HCT116 (cell line): ENCODE results near the gene PAX8. TPM values are rescaled to one million over a fixed set of nuclear protein-coding genes. Genes with fewer than 3 reads are reported as not detected.
A peak's percentile ranks its signal among the peaks of the same experiment; 100 is the strongest.

Experiments
- ATAC-seq: fragments of 200-7000 bp; cut with Tn5 transposase; 2 replicates; pipeline ENCODE4 v1.9.1; 2020; ENCODE audit warnings: mild to moderate bottlenecking, moderate library complexity
- BruUV-seq: library from RNA; stranded (reverse); fragments of 400-500 nt; replicated peaks from 2 replicates; lab custom pipeline; 2021; lab: Mats Ljungman, UMichigan
- CTCF ChIA-PET: fragments of 300-600 bp; sonication (Branson Sonifier 250); formaldehyde crosslinking; loops from one replicate; lab custom pipeline; 2021; ENCODE audit warnings: antibody characterized with exemption; lab: Charles Lee
- POLR2A ChIA-PET: fragments of 300-600, 350-600 bp; sonication (Branson Sonifier 250); formaldehyde crosslinking; loops from one replicate; lab custom pipeline; 2021; ENCODE audit warnings: antibody characterized with exemption; lab: Charles Lee
- RAD21 ChIA-PET, 2 experiments: fragments of 300-600 bp; sonication (Branson Sonifier 250); formaldehyde crosslinking; loops; one replicate each; lab custom pipeline; 2023; ENCODE audit warnings: low total read pairs in 2 of 2; ENCODE audit not compliant: uncharacterized antibody in 2 of 2, unreplicated experiment in 2 of 2, low non-redundant PET in 1 of 2; lab: Charles Lee
- DNase-seq: peaks from one replicate; pipeline ENCODE4 v3.0.0-alpha.2; 2010; ENCODE audit warnings: low read depth, low spot score
- H2AFZ ChIP-seq: fragments of 200-600 bp; shearing (Covaris generic), sonication (generic); 2 replicates; pipeline ENCODE4 v1.6.1; 2017; ENCODE audit warnings: low read depth, mixed run types, mixed read lengths, antibody characterized with exemption, low read length; ENCODE audit not compliant: poor library complexity, severe bottlenecking
- H3K27ac ChIP-seq: 2 replicates; pipeline ENCODE4 v1.5.1; 2012; ENCODE audit warnings: low read depth, low read length
- H3K27me3 ChIP-seq: fragments of 200-600 bp; sonication (generic); 2 replicates; pipeline ENCODE4 v1.6.1; 2016; ENCODE audit warnings: mixed run types, low read length, mixed read lengths; ENCODE audit not compliant: insufficient read depth
- H3K36me3 ChIP-seq, 2 experiments: fragments of 200-500 bp in 1 of 2; fragments of 200-600 bp in 1 of 2; sonication (Bioruptor generic) in 1 of 2; sonication (generic) in 1 of 2; 2 replicates each; pipeline versions ENCODE4 v1.5.1 to v1.6.1; 2014 to 2016; ENCODE audit warnings: low read length in 2 of 2, inconsistent platforms in 1 of 2, mixed read lengths in 1 of 2, mixed run types in 1 of 2; ENCODE audit not compliant: insufficient read depth in 2 of 2, control insufficient read depth in 1 of 2
- H3K4me1 ChIP-seq, 2 experiments: fragments of 200-600 bp in 1 of 2; sonication (generic) in 1 of 2; 2 replicates each; pipeline versions ENCODE4 v1.5.1 to v1.6.1; 2012 to 2017; ENCODE audit warnings: low read length in 2 of 2, inconsistent platforms in 1 of 2, mild to moderate bottlenecking in 1 of 2, mixed read lengths in 1 of 2, mixed run types in 1 of 2, moderate library complexity in 1 of 2; ENCODE audit not compliant: insufficient read depth in 2 of 2, control insufficient read depth in 1 of 2
- H3K4me2 ChIP-seq: fragments of 200-600 bp; sonication (generic); 2 replicates; pipeline ENCODE4 v1.6.1; 2017; ENCODE audit warnings: mixed run types, low read length, mixed read lengths
- H3K4me3 ChIP-seq, 2 experiments: fragments of 200-600 bp in 1 of 2; sonication (generic) in 1 of 2; replicated peaks in 1 of 2; 2 replicates each; pipeline ENCODE4 v1.5.1; 2011 to 2016; ENCODE audit warnings: low read length in 2 of 2, control low read depth in 1 of 2, low read depth in 1 of 2, mild to moderate bottlenecking in 1 of 2, mixed read lengths in 1 of 2, mixed run types in 1 of 2
- H3K79me2 ChIP-seq: fragments of 200-600 bp; sonication (generic); 2 replicates; pipeline ENCODE4 v1.6.1; 2017; ENCODE audit warnings: mild to moderate bottlenecking, mixed run types, low read length, moderate library complexity, mixed read lengths; ENCODE audit not compliant: insufficient read depth
- H3K9ac ChIP-seq: fragments of 200-600 bp; sonication (generic); 2 replicates; pipeline ENCODE4 v1.6.1; 2016; ENCODE audit warnings: low read length, mixed read lengths
- H3K9me2 ChIP-seq: fragments of 200-600 bp; sonication (generic), shearing (Covaris generic); 2 replicates; pipeline ENCODE4 v1.6.1; 2017; ENCODE audit warnings: mixed run types, mild to moderate bottlenecking, moderate library complexity; ENCODE audit not compliant: insufficient read depth
- H3K9me3 ChIP-seq, 2 experiments: fragments of 200-500 bp in 1 of 2; fragments of 200-600 bp in 1 of 2; sonication (Bioruptor generic) in 1 of 2; sonication (generic) in 1 of 2; 2 replicates each; pipeline ENCODE4 v1.6.1; 2014 to 2017; ENCODE audit warnings: low read length in 2 of 2, mixed read lengths in 2 of 2, inconsistent platforms in 1 of 2, low read depth in 1 of 2, mild to moderate bottlenecking in 1 of 2, mixed run types in 1 of 2, moderate library complexity in 1 of 2; ENCODE audit not compliant: control insufficient read depth in 1 of 2, insufficient read depth in 1 of 2
- H4K20me1 ChIP-seq: fragments of 200-600 bp; sonication (generic), shearing (Covaris generic); 2 replicates; pipeline ENCODE4 v1.6.1; 2017; ENCODE audit warnings: mixed run types, mild to moderate bottlenecking, moderate library complexity; ENCODE audit not compliant: insufficient read depth
- CBX3 ChIP-seq: IDR thresholded peaks from 2 replicates; pipeline ENCODE4 v1.6.1; 2012; ENCODE audit warnings: low read depth
- CEBPB ChIP-seq: IDR thresholded peaks from 2 replicates; pipeline ENCODE4 v1.6.1; 2012; ENCODE audit warnings: low read depth
- EGR1 ChIP-seq: IDR thresholded peaks from 2 replicates; pipeline ENCODE4 v1.6.1; 2012; ENCODE audit warnings: low read depth
- ELF1 ChIP-seq: IDR thresholded peaks from 2 replicates; pipeline ENCODE4 v1.6.1; 2012; ENCODE audit warnings: low read depth, borderline replicate concordance
- POLR2A ChIP-seq: IDR thresholded peaks from 2 replicates; pipeline ENCODE4 v1.7.0; 2011; ENCODE audit warnings: borderline replicate concordance; ENCODE audit not compliant: insufficient read depth, insufficient read length; ENCODE audit errors: extremely low read depth
- POLR2AphosphoS5 ChIP-seq: IDR thresholded peaks from 2 replicates; pipeline ENCODE4 v1.6.1; 2011; ENCODE audit warnings: mild to moderate bottlenecking, low read depth, low read length, moderate library complexity
- RAD21 ChIP-seq: IDR thresholded peaks from 2 replicates; pipeline ENCODE4 v1.6.1; 2012; ENCODE audit warnings: low read depth, mild to moderate bottlenecking
- SIN3A ChIP-seq: IDR thresholded peaks from 2 replicates; pipeline ENCODE4 v1.6.1; 2012; ENCODE audit warnings: low read depth
- SRF ChIP-seq: IDR thresholded peaks from 2 replicates; pipeline ENCODE4 v1.6.1; 2012; ENCODE audit warnings: low read depth
- TCF7L2 ChIP-seq: IDR thresholded peaks from 2 replicates; pipeline ENCODE4 v1.7.0; 2011; ENCODE audit warnings: borderline replicate concordance, inconsistent platforms; ENCODE audit not compliant: insufficient read depth, insufficient read length; ENCODE audit errors: extremely low read depth
- intact Hi-C: fragments of 100-400 bp; cut with micrococcal nuclease; formaldehyde crosslinking; loops from 2 replicates; pipeline ENCODE4 v1.10.0; 2022
- total RNA-seq: library from RNA; stranded (reverse); gene quantifications from one replicate; pipeline ENCODE4 v1.2.1, GENCODE V29; 2021; ENCODE audit not compliant: unreplicated experiment
- TF ChIP-seq, protein P1 (sequence below): IDR thresholded peaks from 2 replicates; pipeline ENCODE4 v1.6.1; 2012
- TF ChIP-seq, protein P2 (sequence below): IDR thresholded peaks from 2 replicates; pipeline ENCODE4 v1.6.1; 2012; ENCODE audit warnings: low read depth
- TF ChIP-seq, protein P3 (sequence below), 3 experiments: fragments of 200-600 bp in 1 of 3; sonication (generic) in 1 of 3; IDR thresholded peaks in 2 of 3; conservative IDR thresholded peaks in 1 of 3; 2 replicates each; pipeline ENCODE4 v1.5.1; 2012 to 2017; ENCODE audit warnings: low read depth in 2 of 3, low read length in 2 of 3, antibody characterized with exemption in 1 of 3, borderline replicate concordance in 1 of 3, control low read depth in 1 of 3, mild to moderate bottlenecking in 1 of 3, mixed read lengths in 1 of 3, mixed run types in 1 of 3, moderate library complexity in 1 of 3; ENCODE audit not compliant: insufficient read depth in 1 of 3

Gene PAX8
- total RNA-seq, 1 experiment from 2014 or later, result 4.4 TPM

DNA sequence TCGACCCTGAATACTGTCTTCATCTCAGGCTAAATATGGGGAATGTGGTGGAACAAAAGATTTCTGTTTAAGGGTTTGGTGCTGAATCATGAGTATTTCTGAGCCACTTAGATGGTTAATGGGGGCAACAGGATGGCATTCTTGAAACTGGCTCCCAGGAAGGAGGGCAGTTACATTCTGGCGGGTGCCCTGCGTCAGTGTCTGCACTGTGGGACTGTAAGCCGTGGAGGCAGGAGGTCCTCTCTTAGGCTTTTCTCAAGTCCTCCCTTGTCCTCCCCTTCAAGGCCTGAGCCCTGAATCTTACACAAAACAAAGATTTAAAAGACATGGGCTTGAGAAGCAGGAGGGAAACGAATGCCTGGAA lies 59.2 kb downstream of the PAX8 start:
- Histone ChIP-seq H3K4me1 (peaks cover 31 to 37% of the 10 kb centered on the region in 2 experiments), H3K9me3 (no peaks in the 10 kb centered on the region), H3K9me2 (peaks cover 4% of the 10 kb centered on the region; the same call in 1 of the 2 replicates), H3K4me3 (peak overlapping the region; percentile 15 to 33; a peak in 2 of 4 replicates), H3K36me3 (no peaks in the 10 kb centered on the region), H3K27ac (peak overlapping the region; percentile 44), H2AFZ (no peak overlapping the region), H4K20me1 (no peaks in the 10 kb centered on the region), H3K79me2 (no peaks in the 10 kb centered on the region), H3K4me2 (peak overlapping the region; percentile 64), H3K9ac (peak overlapping the region; percentile 48), H3K27me3 (no peaks in the 10 kb centered on the region)
- ATAC-seq (peak; percentile 28), DNase-seq (no peak)
- intact Hi-C loops, result no loop called here
- BruUV-seq, result TSS peak; percentile 45
- no peak for TF ChIP-seq CBX3
- TF ChIP-seq POLR2AphosphoS5, result no peak
- TF ChIP-seq TCF7L2, result no peak
- TF ChIP-seq ELF1, result no peak
- no peak for TF ChIP-seq CEBPB
- TF ChIP-seq SRF, result no peak
- TF ChIP-seq, protein P1, sequence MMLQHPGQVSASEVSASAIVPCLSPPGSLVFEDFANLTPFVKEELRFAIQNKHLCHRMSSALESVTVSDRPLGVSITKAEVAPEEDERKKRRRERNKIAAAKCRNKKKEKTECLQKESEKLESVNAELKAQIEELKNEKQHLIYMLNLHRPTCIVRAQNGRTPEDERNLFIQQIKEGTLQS, result no peak
- ChIA-PET POLR2A (interaction anchor here (0.7 to 2.3 kb wide), 5 partner anchors 8 to 21 kb away, joined by 3 to 22 read pairs (median 3); no protein-coding TSS in a partner anchor), RAD21 (no interaction called here), CTCF (interaction anchor here (1.0 to 1.4 kb wide), 3 partner anchors 15 to 21 kb away, joined by 3 read pairs; no protein-coding TSS in a partner anchor)

DNA sequence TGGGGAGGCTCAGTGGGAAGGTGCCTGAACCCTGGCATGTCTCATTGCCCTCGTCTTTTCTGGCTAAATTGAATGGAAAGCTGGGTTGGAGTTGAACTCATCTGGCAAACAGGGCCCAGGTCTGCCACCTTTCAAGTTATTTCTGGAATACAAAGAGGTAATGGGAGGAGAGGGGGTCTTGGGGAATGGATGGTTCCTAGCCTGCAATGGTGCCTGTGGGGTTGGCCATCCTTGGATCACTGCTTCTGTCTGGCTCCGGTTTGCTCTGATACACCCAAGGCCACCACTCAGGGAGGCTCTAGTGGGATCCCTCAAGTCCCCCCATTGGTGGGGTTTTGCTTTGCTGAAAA lies 59.7 kb downstream of the PAX8 start:
- H3K4me2 ChIP-seq, result peak overlapping the region; percentile 64
- peaks cover 31 to 37% of the 10 kb centered on the region in 2 experiments for H3K4me1 ChIP-seq
- no peaks in the 10 kb centered on the region for H4K20me1 ChIP-seq
- TF ChIP-seq, protein P2, sequence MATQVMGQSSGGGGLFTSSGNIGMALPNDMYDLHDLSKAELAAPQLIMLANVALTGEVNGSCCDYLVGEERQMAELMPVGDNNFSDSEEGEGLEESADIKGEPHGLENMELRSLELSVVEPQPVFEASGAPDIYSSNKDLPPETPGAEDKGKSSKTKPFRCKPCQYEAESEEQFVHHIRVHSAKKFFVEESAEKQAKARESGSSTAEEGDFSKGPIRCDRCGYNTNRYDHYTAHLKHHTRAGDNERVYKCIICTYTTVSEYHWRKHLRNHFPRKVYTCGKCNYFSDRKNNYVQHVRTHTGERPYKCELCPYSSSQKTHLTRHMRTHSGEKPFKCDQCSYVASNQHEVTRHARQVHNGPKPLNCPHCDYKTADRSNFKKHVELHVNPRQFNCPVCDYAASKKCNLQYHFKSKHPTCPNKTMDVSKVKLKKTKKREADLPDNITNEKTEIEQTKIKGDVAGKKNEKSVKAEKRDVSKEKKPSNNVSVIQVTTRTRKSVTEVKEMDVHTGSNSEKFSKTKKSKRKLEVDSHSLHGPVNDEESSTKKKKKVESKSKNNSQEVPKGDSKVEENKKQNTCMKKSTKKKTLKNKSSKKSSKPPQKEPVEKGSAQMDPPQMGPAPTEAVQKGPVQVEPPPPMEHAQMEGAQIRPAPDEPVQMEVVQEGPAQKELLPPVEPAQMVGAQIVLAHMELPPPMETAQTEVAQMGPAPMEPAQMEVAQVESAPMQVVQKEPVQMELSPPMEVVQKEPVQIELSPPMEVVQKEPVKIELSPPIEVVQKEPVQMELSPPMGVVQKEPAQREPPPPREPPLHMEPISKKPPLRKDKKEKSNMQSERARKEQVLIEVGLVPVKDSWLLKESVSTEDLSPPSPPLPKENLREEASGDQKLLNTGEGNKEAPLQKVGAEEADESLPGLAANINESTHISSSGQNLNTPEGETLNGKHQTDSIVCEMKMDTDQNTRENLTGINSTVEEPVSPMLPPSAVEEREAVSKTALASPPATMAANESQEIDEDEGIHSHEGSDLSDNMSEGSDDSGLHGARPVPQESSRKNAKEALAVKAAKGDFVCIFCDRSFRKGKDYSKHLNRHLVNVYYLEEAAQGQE, result no peak
- TF ChIP-seq, protein P3, sequence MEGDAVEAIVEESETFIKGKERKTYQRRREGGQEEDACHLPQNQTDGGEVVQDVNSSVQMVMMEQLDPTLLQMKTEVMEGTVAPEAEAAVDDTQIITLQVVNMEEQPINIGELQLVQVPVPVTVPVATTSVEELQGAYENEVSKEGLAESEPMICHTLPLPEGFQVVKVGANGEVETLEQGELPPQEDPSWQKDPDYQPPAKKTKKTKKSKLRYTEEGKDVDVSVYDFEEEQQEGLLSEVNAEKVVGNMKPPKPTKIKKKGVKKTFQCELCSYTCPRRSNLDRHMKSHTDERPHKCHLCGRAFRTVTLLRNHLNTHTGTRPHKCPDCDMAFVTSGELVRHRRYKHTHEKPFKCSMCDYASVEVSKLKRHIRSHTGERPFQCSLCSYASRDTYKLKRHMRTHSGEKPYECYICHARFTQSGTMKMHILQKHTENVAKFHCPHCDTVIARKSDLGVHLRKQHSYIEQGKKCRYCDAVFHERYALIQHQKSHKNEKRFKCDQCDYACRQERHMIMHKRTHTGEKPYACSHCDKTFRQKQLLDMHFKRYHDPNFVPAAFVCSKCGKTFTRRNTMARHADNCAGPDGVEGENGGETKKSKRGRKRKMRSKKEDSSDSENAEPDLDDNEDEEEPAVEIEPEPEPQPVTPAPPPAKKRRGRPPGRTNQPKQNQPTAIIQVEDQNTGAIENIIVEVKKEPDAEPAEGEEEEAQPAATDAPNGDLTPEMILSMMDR (IDR thresholded peaks at IDR 0.05 in 2 of 3, conservative IDR thresholded peaks at IDR 0.05 in 1 of 3; ENCODE audit: borderline replicate concordance in 1 of 3, insufficient read depth in 1 of 3, low read depth in 2 of 3, low read length in 2 of 3), result no peak
- TF ChIP-seq EGR1 (no peak), SRF (no peak), CBX3 (no peak), POLR2A (no peak), CEBPB (no peak), RAD21 (no peak), POLR2AphosphoS5 (no peak), TCF7L2 (no peak), SIN3A (no peak)
- TF ChIP-seq, all 23 proteins: peak for 0
- H3K36me3 ChIP-seq, result no peaks in the 10 kb centered on the region
- no peak overlapping the region for H3K4me3 ChIP-seq
- H3K9me3 ChIP-seq, result no peaks in the 10 kb centered on the region
- peaks cover 4% of the 10 kb centered on the region; the same call in 1 of the 2 replicates for H3K9me2 ChIP-seq
- ChIA-PET RAD21 (no interaction called here), CTCF (no interaction called here), POLR2A (no interaction called here)
- DNase-seq, result no peak
- H3K9ac ChIP-seq, result 0 out of 2 replicates have a peak overlapping the region, but pooled peaks have one; percentile 48
- no peaks in the 10 kb centered on the region for H3K79me2 ChIP-seq
- no peak for ATAC-seq
- intact Hi-C loops, result no loop called here
- H3K27me3 ChIP-seq, result no peaks in the 10 kb centered on the region
- no TSS peak for BruUV-seq
- peak overlapping the region; percentile 44 for H3K27ac ChIP-seq
- no peak overlapping the region for H2AFZ ChIP-seq
